Measurements from ENCODE around the gene KRTAP3-1.

Gene KRTAP3-1

DNA sequence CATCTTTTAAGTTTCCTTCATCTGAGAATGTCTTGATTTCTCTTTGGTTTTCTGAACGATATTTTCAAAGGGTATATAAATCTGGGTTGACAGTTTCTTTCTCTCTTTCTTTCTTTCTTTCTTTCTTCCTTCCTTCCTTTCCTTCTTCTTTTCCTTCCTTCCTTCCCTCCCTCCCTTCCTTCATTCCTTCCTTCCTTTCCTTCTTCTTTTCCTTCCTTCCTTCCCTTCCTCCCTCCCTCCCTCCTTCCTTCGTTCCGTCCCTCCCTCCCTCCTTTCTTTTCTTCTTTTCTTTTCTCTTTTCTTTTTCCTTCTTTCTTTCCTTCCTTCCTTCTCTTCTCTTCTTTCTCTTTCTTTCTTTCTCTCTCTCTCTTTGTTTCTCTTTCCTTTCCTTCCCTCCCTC is 34.6 kb downstream of the KRTAP3-1 start:
- no peak overlapping the region for H3K4me3 ChIP-seq (ENCODE audit: low read length)
- TF ChIP-seq ZNF274 (IDR thresholded peaks at IDR 0.05; ENCODE audit: low read depth, low read length) = no peak

DNA sequence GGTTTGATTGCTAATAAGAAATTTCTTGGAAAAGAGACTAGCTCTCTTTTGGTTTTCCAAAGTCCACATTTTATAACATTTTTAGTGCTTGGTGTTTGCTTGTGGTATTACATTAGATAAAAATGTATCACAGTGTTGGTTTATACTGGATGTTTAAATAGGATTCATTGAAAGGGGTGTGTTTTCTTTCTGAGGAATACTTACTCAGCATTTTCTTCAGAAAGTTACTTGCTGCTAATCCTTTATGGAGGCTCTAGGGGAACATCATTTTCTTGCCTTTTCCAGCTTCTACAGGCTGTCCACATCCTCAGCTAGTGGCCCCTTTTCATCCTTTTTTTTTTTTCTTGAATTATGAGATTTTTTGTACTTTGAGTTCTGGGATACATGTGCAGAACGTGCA is 41.3 kb downstream of the KRTAP3-1 start:
- H3K4me3 ChIP-seq (ENCODE audit: low read length) = no peak overlapping the region
- TF ChIP-seq ZNF274 (IDR thresholded peaks at IDR 0.05; ENCODE audit: low read depth, low read length) = no peak

DNA sequence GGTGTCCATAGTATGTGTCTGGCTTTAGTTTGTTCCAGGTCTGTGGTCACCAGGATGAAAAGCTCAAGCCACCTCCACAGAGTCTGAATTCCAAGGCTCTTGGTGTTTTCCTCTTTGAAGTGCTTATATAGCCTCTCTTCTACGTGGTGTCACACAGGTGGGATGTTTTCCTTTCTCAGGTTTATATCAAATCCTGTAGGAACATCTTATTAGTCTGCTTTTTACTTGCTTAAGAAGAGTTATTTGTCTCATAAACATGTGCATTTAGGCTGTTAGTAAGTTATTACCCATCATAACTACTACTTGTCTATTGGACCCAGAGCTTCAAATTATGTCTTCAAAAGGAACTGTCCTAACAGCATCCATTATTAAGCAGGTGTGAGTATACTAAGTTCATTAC is 42.1 kb downstream of the KRTAP3-1 start, which contains the start of gene KRT39:
Gene KRT39, minus strand, starts transcription at position 101 of the 400 bp plus-strand sequence. Its CDS starts 92 bp downstream, at position 9.
- no peak within 1 kb of the TSS for H3K4me3 ChIP-seq (ENCODE audit: low read length)
- no peak for TF ChIP-seq ZNF274 (IDR thresholded peaks at IDR 0.05; ENCODE audit: low read depth, low read length)

DNA sequence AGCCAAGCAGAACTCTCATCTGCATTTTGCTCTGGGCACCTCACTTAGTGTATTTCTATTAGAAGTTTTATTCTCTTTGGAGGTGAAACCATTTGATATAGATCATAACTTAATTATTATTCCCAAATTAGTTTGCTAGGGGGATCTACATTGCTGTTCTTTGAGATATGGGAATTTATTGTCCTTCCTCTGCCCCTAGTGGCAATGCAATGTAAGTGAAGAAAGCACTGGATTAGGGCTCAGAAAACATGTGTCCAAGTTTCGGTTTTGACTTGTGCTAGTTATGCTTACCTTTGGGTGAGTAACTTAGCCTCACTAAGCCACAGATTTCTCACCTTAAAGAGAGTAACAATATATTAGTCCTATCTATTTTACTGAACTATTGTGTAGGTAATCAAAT is 45.1 kb downstream of the KRTAP3-1 start:
- H3K4me3 ChIP-seq (ENCODE audit: low read length) = no peak overlapping the region
- no peak for TF ChIP-seq ZNF274 (IDR thresholded peaks at IDR 0.05; ENCODE audit: low read depth, low read length)

DNA sequence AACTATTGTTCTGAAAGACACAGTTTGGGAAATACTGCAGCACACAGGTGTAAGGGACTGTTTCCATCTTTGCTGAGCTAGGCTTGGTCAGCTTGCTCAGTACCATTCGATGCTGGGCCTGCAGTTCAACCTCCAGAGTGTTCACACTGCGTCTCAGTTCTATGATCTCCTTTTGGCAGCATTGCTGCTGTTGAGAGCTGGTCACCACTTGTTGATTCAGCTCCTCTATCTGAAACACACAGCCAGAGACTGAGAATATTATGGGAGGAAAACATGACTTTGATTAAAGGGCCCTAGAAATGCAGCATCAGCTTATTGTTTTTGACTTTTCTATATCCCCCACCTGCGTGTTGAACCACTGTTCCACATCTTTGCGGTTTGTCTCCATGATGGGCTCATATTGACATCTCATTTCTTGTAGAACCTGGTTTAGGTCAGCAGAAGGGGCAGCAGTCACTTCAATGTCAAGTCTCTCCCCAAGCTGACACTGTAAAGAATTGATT is 46.8 kb downstream of the KRTAP3-1 start:
- TF ChIP-seq ZNF274 (IDR thresholded peaks at IDR 0.05; ENCODE audit: low read depth, low read length) = no peak
- no peak overlapping the region for H3K4me3 ChIP-seq (ENCODE audit: low read length)

DNA sequence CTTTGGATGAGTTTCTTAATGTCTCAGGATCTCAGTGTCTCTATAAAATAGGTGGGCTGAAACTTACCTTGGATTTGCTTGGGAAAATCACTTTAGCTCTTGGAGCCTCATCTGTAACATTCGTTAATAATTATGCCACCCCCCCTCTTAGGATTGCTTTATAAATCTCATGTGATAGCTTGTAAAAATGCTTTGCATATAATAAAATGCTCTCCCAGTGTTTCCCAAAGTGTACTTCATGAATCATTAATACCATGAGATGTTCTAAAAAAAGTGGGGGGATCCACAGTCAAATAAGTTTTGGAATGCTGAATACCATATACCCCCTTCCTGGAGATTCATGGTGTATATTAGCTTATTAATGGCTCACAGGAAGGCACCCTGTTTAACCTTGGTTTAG is 47.3 kb downstream of the KRTAP3-1 start:
- TF ChIP-seq ZNF274 (IDR thresholded peaks at IDR 0.05; ENCODE audit: low read depth, low read length) = no peak
- H3K4me3 ChIP-seq (ENCODE audit: low read length) = no peak overlapping the region

DNA sequence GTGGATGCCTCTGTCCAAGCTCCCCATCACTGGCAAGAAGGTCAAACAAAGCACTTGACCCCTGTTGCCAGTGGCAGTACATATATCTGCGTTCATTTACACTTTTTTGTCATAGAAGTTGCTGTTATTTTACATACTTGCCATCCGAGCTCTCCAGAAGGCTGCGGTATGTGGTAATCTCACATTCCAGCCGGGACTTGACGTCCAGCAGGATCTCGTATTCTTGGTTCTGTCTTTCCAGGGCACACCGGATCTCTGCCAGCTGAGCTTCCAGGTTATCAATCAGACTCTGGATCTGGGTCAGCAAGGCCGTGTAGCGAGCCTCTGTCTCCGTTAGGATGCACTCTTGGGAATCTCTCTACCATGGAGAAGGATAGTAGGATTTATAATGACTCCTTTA is 48.8 kb downstream of the KRTAP3-1 start:
- H3K4me3 ChIP-seq (ENCODE audit: low read length) = no peak overlapping the region

More for the DNA sequence above, 48.8 kb downstream of the KRTAP3-1 start:
- no peak for TF ChIP-seq ZNF274 (IDR thresholded peaks at IDR 0.05; ENCODE audit: low read depth, low read length)

Measured in GM08714 (cell line).